Measurements from ENCODE around the gene KRTAP4-3. TPM values are rescaled to one million over a fixed set of nuclear protein-coding genes. Genes with fewer than 3 reads are reported as not detected.
"Not testable (repeated sequence)": the region's sequence is repeated elsewhere in the genome, so short reads cannot be mapped to it uniquely, and the experiment has no call there.

KRTAP4-3 gene
- total RNA-seq, 6 experiments from 2014 or later: not detected

DNA sequence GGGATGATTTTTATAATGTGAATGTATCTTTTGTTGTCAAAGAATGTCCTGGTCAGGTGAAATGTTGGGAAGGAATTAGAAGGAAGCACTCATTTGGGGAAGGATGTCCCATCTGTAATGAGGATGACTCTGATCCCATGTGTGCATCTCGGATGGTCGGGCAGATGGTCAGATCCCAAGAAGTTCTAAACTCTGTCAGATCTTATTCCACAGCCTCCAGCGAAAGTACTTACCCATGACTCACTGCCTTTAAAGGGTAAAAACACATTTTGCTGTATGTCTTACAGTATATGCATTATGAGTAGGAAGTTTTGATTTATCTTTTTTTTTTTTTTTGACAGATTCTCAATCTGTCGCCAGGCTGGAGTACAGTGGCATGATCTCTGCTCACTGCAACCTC lies 49.3 kb downstream of the KRTAP4-3 start:
- TF ChIP-seq, protein P1, sequence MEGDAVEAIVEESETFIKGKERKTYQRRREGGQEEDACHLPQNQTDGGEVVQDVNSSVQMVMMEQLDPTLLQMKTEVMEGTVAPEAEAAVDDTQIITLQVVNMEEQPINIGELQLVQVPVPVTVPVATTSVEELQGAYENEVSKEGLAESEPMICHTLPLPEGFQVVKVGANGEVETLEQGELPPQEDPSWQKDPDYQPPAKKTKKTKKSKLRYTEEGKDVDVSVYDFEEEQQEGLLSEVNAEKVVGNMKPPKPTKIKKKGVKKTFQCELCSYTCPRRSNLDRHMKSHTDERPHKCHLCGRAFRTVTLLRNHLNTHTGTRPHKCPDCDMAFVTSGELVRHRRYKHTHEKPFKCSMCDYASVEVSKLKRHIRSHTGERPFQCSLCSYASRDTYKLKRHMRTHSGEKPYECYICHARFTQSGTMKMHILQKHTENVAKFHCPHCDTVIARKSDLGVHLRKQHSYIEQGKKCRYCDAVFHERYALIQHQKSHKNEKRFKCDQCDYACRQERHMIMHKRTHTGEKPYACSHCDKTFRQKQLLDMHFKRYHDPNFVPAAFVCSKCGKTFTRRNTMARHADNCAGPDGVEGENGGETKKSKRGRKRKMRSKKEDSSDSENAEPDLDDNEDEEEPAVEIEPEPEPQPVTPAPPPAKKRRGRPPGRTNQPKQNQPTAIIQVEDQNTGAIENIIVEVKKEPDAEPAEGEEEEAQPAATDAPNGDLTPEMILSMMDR (IDR thresholded peaks at IDR 0.05): no peak
- Mint-ChIP-seq H3K27me3 (ENCODE audit: insufficient read depth) (no peaks in the 10 kb centered on the region), H3K27ac (peak overlapping the region; percentile 77), H3K9me3 (peaks cover 8% of the 10 kb centered on the region), H3K36me3 (ENCODE audit: low read depth) (peaks cover 20% of the 10 kb centered on the region), H3K4me1 (ENCODE audit: low read depth) (peaks cover 83% of the 10 kb centered on the region), H3K4me3 (peak overlapping the region; percentile 17)
- DNase-seq: peak; percentile 59

DNA sequence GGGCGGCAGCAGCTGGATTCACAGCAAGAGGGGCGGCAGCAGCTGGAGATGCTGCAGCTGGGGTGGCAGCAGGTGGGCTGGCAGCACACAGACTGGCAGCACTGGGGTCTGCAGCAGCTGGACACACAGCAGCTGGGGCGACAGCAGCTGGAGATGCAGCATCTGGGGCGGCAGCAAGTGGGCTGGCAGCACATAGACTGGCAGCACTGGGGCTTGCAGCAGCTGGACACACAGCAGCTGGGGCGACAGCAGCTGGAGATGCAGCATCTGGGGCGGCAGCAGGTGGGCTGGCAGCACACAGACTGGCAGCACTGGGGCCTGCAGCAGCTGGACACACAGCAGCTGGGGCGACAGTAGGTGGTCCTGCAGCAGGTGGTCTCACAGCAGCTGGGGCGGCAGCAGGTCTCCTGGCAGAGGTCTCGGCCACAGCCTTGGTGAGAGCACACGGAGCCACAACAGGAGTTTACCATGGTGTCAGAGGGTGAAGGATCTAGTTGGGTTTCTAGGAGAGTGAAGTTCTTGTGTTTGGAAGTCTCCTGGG lies 50.1 kb downstream of the KRTAP4-3 start, which contains the start of gene KRTAP4-11:
Gene KRTAP4-11, minus strand, starts transcription at position 528 of the 541 bp plus-strand sequence. Its CDS starts 58 bp downstream, at position 470.
- not testable (repeated sequence) for DNase-seq

More for the DNA sequence above, 50.1 kb downstream of the KRTAP4-3 start, which contains the start of gene KRTAP4-11:
- Mint-ChIP-seq H3K4me1 (ENCODE audit: low read depth) (peaks cover 75% of the 10 kb centered on the region), H3K9me3 (peaks cover 14% of the 10 kb centered on the region), H3K36me3 (ENCODE audit: low read depth) (peaks cover 22% of the 10 kb centered on the region), H3K27ac (peak within 1 kb of the TSS; percentile 77), H3K4me3 (peak within 1 kb of the TSS; percentile 17)
- H3K27me3 Mint-ChIP-seq (ENCODE audit: insufficient read depth): not testable (repeated sequence)

Other genes starting within 250 kb of the KRTAP4-3 start
- under 1 TPM in 1 of 6 experiments, not detected in 5; 0.14 TPM for gene KRT23, start 230.6 kb downstream of the KRTAP4-3 start, total RNA-seq (2021; fragmentation: NEBNext Ultra II Directional; extraction: Animal tissue kit (Norgen Biotek cat#: 25700))
- gene KRT39, start 201.3 kb downstream of the KRTAP4-3 start, total RNA-seq (2021; fragmentation: NEBNext Ultra II Directional; extraction: Animal tissue kit (Norgen Biotek cat#: 25700)): not detected
- gene KRT40, start 183.9 kb downstream of the KRTAP4-3 start, total RNA-seq (2021; fragmentation: NEBNext Ultra II Directional; extraction: Animal tissue kit (Norgen Biotek cat#: 25700)): not detected
- gene KRTAP3-3, start 174.1 kb downstream of the KRTAP4-3 start, total RNA-seq (2021; fragmentation: NEBNext Ultra II Directional; extraction: Animal tissue kit (Norgen Biotek cat#: 25700)): not detected
- gene KRTAP3-2, start 168.3 kb downstream of the KRTAP4-3 start, total RNA-seq (2021; fragmentation: NEBNext Ultra II Directional; extraction: Animal tissue kit (Norgen Biotek cat#: 25700)): not detected
- 10 to 100 TPM in 1 of 6 experiments, 1 to 10 TPM in 5; 2.5 to 10.2 (median 3.3) TPM for gene KRTAP3-1, start 159.1 kb downstream of the KRTAP4-3 start, total RNA-seq (2021; fragmentation: NEBNext Ultra II Directional; extraction: Animal tissue kit (Norgen Biotek cat#: 25700))
- 100 to 1,000 TPM in 1 of 6 experiments, 10 to 100 TPM in 5; 61.6 to 114 (median 76.8) TPM for gene KRTAP1-5, start 141.0 kb downstream of the KRTAP4-3 start, total RNA-seq (2021; fragmentation: NEBNext Ultra II Directional; extraction: Animal tissue kit (Norgen Biotek cat#: 25700))
- not detected for gene KRTAP1-4, start 138.0 kb downstream of the KRTAP4-3 start, total RNA-seq (2021; fragmentation: NEBNext Ultra II Directional; extraction: Animal tissue kit (Norgen Biotek cat#: 25700))
- gene KRTAP1-3, start 133.3 kb downstream of the KRTAP4-3 start, total RNA-seq (2021; fragmentation: NEBNext Ultra II Directional; extraction: Animal tissue kit (Norgen Biotek cat#: 25700)): not detected
- 1 to 10 TPM in 1 of 6 experiments, under 1 TPM in 5; 0.21 to 1.1 (median 0.50) TPM for gene KRTAP1-1, start 126.8 kb downstream of the KRTAP4-3 start, total RNA-seq (2021; fragmentation: NEBNext Ultra II Directional; extraction: Animal tissue kit (Norgen Biotek cat#: 25700))
- under 1 TPM in 1 of 6 experiments, not detected in 5; 0.38 TPM for gene KRTAP2-1, start 120.9 kb downstream of the KRTAP4-3 start, total RNA-seq (2021; fragmentation: NEBNext Ultra II Directional; extraction: Animal tissue kit (Norgen Biotek cat#: 25700))
- under 1 TPM in 4 of 6 experiments, not detected in 2; 0.46 to 0.96 (median 0.53) TPM for gene KRTAP2-2, start 113.0 kb downstream of the KRTAP4-3 start, total RNA-seq (2021; fragmentation: NEBNext Ultra II Directional; extraction: Animal tissue kit (Norgen Biotek cat#: 25700))
- gene KRTAP2-3, start 108.1 kb downstream of the KRTAP4-3 start, total RNA-seq (2021; fragmentation: NEBNext Ultra II Directional; extraction: Animal tissue kit (Norgen Biotek cat#: 25700)): 100 to 1,000 TPM in 1 of 6 experiments, 10 to 100 TPM in 5; 30.3 to 105 (median 44.4) TPM
- gene KRTAP2-4, start 102.3 kb downstream of the KRTAP4-3 start, total RNA-seq (2021; fragmentation: NEBNext Ultra II Directional; extraction: Animal tissue kit (Norgen Biotek cat#: 25700)): not detected
- gene KRTAP4-7, start 84.1 kb downstream of the KRTAP4-3 start, total RNA-seq (2021; fragmentation: NEBNext Ultra II Directional; extraction: Animal tissue kit (Norgen Biotek cat#: 25700)): not detected
- gene KRTAP4-8, start 70.1 kb downstream of the KRTAP4-3 start, total RNA-seq (2021; fragmentation: NEBNext Ultra II Directional; extraction: Animal tissue kit (Norgen Biotek cat#: 25700)): not detected
- not detected for gene KRTAP4-16, start 66.0 kb downstream of the KRTAP4-3 start, total RNA-seq (2021; fragmentation: NEBNext Ultra II Directional; extraction: Animal tissue kit (Norgen Biotek cat#: 25700))
- gene KRTAP4-9, start 62.8 kb downstream of the KRTAP4-3 start, total RNA-seq (2021; fragmentation: NEBNext Ultra II Directional; extraction: Animal tissue kit (Norgen Biotek cat#: 25700)): under 1 TPM in 2 of 6 experiments, not detected in 4; 0.85 to 0.90 TPM
- gene KRTAP4-11, start 49.8 kb downstream of the KRTAP4-3 start, total RNA-seq (2021; fragmentation: NEBNext Ultra II Directional; extraction: Animal tissue kit (Norgen Biotek cat#: 25700)): not detected
- 1 to 10 TPM; 6.1 to 8.4 (median 6.7) TPM for gene KRTAP4-12, start 44.0 kb downstream of the KRTAP4-3 start, total RNA-seq (2021; fragmentation: NEBNext Ultra II Directional; extraction: Animal tissue kit (Norgen Biotek cat#: 25700))
- not detected for gene KRTAP4-6, start 27.7 kb downstream of the KRTAP4-3 start, total RNA-seq (2021; fragmentation: NEBNext Ultra II Directional; extraction: Animal tissue kit (Norgen Biotek cat#: 25700))
- gene KRTAP4-5, start 18.4 kb downstream of the KRTAP4-3 start, total RNA-seq (2021; fragmentation: NEBNext Ultra II Directional; extraction: Animal tissue kit (Norgen Biotek cat#: 25700)): not detected
- gene KRTAP4-4, start 7.5 kb downstream of the KRTAP4-3 start, total RNA-seq (2021; fragmentation: NEBNext Ultra II Directional; extraction: Animal tissue kit (Norgen Biotek cat#: 25700)): not detected
- gene KRTAP4-2, start 10.0 kb upstream of the KRTAP4-3 start, total RNA-seq (2021; fragmentation: NEBNext Ultra II Directional; extraction: Animal tissue kit (Norgen Biotek cat#: 25700)): not detected
- gene KRTAP4-1, start 16.7 kb upstream of the KRTAP4-3 start, total RNA-seq (2021; fragmentation: NEBNext Ultra II Directional; extraction: Animal tissue kit (Norgen Biotek cat#: 25700)): not detected
- not detected for gene KRTAP9-1, start 21.7 kb upstream of the KRTAP4-3 start, total RNA-seq (2021; fragmentation: NEBNext Ultra II Directional; extraction: Animal tissue kit (Norgen Biotek cat#: 25700))
- not detected for gene KRTAP9-2, start 58.4 kb upstream of the KRTAP4-3 start, total RNA-seq (2021; fragmentation: NEBNext Ultra II Directional; extraction: Animal tissue kit (Norgen Biotek cat#: 25700))
- not detected for gene KRTAP9-3, start 64.2 kb upstream of the KRTAP4-3 start, total RNA-seq (2021; fragmentation: NEBNext Ultra II Directional; extraction: Animal tissue kit (Norgen Biotek cat#: 25700))
- gene KRTAP9-8, start 69.8 kb upstream of the KRTAP4-3 start, total RNA-seq (2021; fragmentation: NEBNext Ultra II Directional; extraction: Animal tissue kit (Norgen Biotek cat#: 25700)): not detected
- not detected for gene KRTAP9-4, start 81.5 kb upstream of the KRTAP4-3 start, total RNA-seq (2021; fragmentation: NEBNext Ultra II Directional; extraction: Animal tissue kit (Norgen Biotek cat#: 25700))
- not detected for gene KRTAP9-9, start 87.2 kb upstream of the KRTAP4-3 start, total RNA-seq (2021; fragmentation: NEBNext Ultra II Directional; extraction: Animal tissue kit (Norgen Biotek cat#: 25700))
- not detected for gene KRTAP9-6, start 97.2 kb upstream of the KRTAP4-3 start, total RNA-seq (2021; fragmentation: NEBNext Ultra II Directional; extraction: Animal tissue kit (Norgen Biotek cat#: 25700))
- not detected for gene KRTAP9-7, start 107.5 kb upstream of the KRTAP4-3 start, total RNA-seq (2021; fragmentation: NEBNext Ultra II Directional; extraction: Animal tissue kit (Norgen Biotek cat#: 25700))
- gene KRTAP29-1, start 134.6 kb upstream of the KRTAP4-3 start, total RNA-seq (2021; fragmentation: NEBNext Ultra II Directional; extraction: Animal tissue kit (Norgen Biotek cat#: 25700)): not detected
- gene KRTAP16-1, start 141.1 kb upstream of the KRTAP4-3 start, total RNA-seq (2021; fragmentation: NEBNext Ultra II Directional; extraction: Animal tissue kit (Norgen Biotek cat#: 25700)): not detected
- not detected for gene KRTAP17-1, start 147.5 kb upstream of the KRTAP4-3 start, total RNA-seq (2021; fragmentation: NEBNext Ultra II Directional; extraction: Animal tissue kit (Norgen Biotek cat#: 25700))
- not detected for gene KRT33A, start 182.6 kb upstream of the KRTAP4-3 start, total RNA-seq (2021; fragmentation: NEBNext Ultra II Directional; extraction: Animal tissue kit (Norgen Biotek cat#: 25700))
- gene KRT33B, start 201.6 kb upstream of the KRTAP4-3 start, total RNA-seq (2021; fragmentation: NEBNext Ultra II Directional; extraction: Animal tissue kit (Norgen Biotek cat#: 25700)): 1 to 10 TPM in 2 of 6 experiments, under 1 TPM in 4; 0.75 to 2.5 (median 0.96) TPM
- gene KRT34, start 214.1 kb upstream of the KRTAP4-3 start, total RNA-seq (2021; fragmentation: NEBNext Ultra II Directional; extraction: Animal tissue kit (Norgen Biotek cat#: 25700)): 100 to 1,000 TPM in 2 of 6 experiments, 10 to 100 TPM in 4; 58.8 to 247 (median 71.3) TPM
- under 1 TPM in 2 of 6 experiments, not detected in 4; 0.09 to 0.14 TPM for gene KRT31, start 229.4 kb upstream of the KRTAP4-3 start, total RNA-seq (2021; fragmentation: NEBNext Ultra II Directional; extraction: Animal tissue kit (Norgen Biotek cat#: 25700))